HG03135 (cell line): ENCODE data around the gene LRP11.

ENCODE experiments used
- ATAC-seq: cut with Tn5 transposase; IDR thresholded peaks from one replicate; pipeline ENCODE4 v1.9.1; 2021; ENCODE audit warnings: mild to moderate bottlenecking, moderate library complexity; ENCODE audit not compliant: unreplicated experiment

Gene LRP11

GRCh38 chr6:149806127-149806526 lies 58.0 kb downstream of the LRP11 start:
- ATAC-seq: no peak

DNA sequence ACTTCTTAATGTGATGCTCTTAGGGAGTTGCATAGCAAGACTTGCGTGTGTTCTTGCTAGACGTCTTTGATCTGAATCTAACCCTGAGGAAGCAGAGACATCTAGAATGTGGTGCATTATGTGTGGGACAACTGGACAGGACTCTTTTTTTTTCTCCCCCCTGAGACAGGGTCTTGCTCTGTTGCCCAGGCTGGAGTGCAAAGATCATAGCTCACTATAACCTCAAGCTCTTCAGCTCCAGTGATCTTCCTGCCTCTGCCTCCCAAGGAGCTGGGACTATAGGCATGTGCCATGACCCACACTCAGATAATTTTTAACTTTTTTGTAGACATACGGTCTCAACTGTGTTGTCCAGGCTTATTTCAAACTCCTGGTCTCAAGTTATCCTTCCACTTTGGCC lies 80.6 kb downstream of the LRP11 start:
- ATAC-seq: no peak

- ATAC-seq: no peak
Measured at GRCh38 chr6:149782337-149782736, 81.8 kb downstream of the LRP11 start.

GRCh38 chr6:149781715-149782114 lies 82.4 kb downstream of the LRP11 start:
- ATAC-seq: no peak

GRCh38 chr6:149779644-149779963 lies 84.6 kb downstream of the LRP11 start:
- ATAC-seq: no peak

DNA sequence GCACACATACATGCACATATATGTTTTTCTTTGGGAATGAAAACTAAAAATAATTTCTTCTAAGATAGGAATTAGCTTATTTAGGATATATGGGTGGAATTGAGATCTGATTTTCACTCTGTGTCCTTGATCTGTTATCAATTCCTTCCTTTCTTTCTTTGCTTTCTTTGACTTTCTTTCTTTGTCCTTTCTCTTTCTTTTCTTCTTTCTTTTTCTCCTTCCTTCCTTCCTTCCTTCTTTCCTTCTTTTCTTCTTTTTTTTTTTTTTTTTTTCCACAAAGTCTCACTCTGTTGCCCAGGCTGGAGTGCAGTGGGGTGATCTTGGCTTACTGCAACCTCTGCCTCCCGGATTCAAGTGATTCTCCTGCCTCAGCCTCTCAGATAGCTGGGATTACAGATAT lies 86.5 kb downstream of the LRP11 start:
- no peak for ATAC-seq

DNA sequence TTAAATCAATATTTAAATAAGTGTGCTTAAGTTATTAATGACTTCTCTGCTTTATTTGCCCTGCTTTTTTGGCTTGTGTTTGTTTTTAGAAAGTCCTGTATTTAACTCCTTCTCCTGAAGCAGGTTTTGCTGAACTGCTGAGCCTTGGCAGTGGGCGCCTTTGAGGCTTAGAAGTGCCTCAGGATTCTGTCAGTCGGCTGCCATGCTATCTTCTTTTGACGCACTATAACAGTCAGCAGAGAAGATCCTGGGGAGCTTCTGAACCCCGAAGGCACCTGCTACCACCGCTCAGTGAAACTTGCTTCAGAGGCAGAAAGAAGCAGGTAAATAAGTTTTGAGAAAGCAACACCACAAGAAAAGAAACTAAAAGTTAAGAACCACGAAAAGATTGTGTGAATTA lies 92.2 kb downstream of the LRP11 start:
- no peak for ATAC-seq

DNA sequence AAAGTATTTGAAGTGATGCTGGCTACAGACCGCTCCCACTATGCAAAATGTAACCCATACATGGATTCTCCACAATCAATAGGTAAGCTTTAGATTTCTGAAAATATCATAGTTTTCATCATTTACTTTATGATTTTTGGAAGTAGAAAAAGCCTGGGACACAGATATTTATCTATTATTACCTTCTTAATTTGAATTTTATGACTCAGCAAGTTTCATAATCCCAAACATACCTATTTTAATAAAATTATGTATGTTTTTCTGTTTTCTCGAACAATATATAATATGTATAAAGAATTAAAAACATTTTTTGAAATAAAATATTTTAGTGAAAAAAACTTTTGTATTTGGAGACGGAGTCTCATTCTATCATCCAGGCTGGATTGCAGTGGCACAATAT lies 93.0 kb downstream of the LRP11 start:
- no peak for ATAC-seq

GRCh38 chr6:149769676-149770075 lies 94.5 kb downstream of the LRP11 start:
- ATAC-seq: no peak
